Stimulated activated CD4-positive, alpha-beta T cell treated with anti-CD3 and anti-CD28 coated beads, Interleukin-2, amount 100 ng/mL, for 48 hours (primary cell): ENCODE results near the gene STARD8.
"Not testable (repeated sequence)": the region's sequence is repeated elsewhere in the genome, so short reads cannot be mapped to it uniquely, and the experiment has no call there.

Source experiments
- DNase-seq, 2 donors: peaks; one replicate each; pipeline ENCODE4 v3.0.0-alpha.2; 2020

Gene STARD8

DNA sequence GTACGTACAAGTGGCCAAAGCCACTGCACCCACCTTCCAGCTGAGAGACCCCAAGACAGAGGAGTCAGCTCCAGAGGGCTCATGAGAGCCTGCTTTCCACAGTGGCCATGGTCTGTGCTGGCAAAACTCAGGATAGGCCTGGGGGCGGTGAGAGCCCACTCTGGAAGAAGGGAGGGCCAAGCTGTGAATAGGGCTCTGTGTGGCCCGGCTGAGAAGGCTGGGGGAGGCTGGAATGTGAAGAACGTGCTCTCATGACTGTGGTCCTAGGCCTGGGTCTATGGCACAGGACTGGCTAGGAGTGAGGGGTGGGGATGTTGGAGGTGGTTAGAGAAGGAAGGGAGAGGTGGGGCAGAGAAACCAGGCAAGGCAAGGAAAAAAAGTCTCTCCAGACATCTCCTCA, 13.3 kb downstream of the STARD8 start:
- no peak for DNase-seq

- DNase-seq: no peak
Measured at GRCh38 chrX:68665502-68665901, 18.0 kb downstream of the STARD8 start.

GRCh38 chrX:68666580-68666979, 19.1 kb downstream of the STARD8 start:
- no peak for DNase-seq

GRCh38 chrX:68669094-68669860, 21.8 kb downstream of the STARD8 start:
- DNase-seq: no peak

- DNase-seq: no peak
Measured at GRCh38 chrX:68669871-68670270, 22.4 kb downstream of the STARD8 start.

- DNase-seq: no peak
Measured at GRCh38 chrX:68671221-68671620, 23.8 kb downstream of the STARD8 start.

DNA sequence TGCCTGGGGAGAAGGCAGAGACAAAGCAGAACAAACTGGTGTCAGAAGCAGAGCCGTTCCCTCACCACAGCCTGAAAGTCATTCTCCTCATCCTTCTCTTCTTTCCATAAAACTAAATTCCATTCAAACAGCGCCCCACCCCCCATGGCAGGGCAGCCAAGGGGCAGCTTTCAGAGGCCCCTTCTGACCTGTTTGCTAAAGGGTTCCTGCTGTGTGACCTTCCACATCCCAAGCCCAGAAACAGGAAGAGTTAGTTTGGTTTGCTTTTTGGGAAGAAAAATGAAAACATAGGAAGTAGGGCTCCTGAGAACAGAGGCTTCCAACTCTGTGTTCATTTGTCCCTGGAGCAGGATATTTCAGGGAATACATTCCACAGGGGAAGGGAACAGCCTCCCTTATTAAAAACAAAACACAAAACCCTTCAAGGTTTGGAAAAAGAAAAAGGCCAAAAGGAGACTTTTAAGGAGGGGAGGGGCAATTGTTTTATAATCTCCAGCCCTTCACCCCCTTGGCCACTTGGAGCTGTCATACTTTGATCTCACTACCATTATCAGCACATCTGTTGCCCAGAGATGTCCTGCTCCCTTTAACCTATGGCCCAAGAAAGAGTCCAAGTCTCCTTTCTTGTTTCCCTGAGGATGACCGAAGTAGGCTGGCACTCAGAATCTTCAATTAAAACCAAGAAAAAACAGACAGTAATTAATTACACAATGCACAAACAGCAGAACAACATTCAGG, 25.3 kb downstream of the STARD8 start:
- no peak for DNase-seq

DNA sequence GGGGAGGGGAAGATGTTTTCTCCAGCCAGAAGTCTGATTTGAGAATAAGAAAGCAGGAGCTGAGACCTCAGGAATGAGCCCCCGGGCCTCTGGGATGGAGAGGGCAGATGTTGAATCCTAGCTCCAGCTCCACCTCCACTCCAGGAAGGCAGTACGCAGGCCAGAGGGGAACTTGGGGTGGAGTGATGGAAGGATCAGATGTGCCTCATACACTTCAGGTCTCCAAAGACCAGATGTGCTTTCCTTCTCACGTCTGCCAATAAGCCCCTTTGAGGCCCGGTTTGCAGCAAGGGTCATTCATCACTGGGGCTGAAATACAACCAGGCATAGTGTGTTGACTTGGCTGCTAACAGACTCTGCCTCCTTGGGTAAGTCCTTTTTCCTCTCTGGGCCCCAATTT, 28.1 kb downstream of the STARD8 start:
- DNase-seq: no peak

- no peak for DNase-seq
Measured at GRCh38 chrX:68676335-68676734, 28.9 kb downstream of the STARD8 start.

GRCh38 chrX:68677998-68678397, 30.5 kb downstream of the STARD8 start:
- DNase-seq: no peak

DNA sequence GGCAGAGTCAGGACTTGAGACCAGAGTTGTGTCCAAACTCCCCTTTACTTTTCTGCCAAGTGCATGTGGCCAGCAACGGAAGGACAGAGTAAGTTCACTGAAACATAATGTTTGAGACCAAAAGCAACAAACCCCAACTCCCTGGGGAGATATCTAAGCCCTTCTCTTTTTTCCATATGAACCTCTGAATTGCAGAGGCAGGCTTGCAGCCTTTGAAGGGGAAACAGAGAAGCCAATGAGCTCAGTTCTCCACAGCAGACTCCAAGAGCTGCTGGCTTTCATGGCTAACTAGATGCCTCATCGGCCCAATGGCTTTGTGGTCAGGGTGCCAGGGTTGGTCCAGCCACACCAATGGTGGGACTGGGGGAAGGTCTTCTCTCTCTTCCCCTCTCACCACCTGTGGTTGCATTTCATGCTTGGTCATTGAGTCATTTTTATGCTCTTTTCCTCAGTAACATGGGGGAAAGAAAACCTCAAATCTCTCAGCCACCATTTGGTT, 34.0 kb downstream of the STARD8 start:
- no peak for DNase-seq

GRCh38 chrX:68682790-68683189, 35.3 kb downstream of the STARD8 start:
- no peak for DNase-seq

GRCh38 chrX:68683580-68683979, 36.1 kb downstream of the STARD8 start:
- no peak for DNase-seq

DNA sequence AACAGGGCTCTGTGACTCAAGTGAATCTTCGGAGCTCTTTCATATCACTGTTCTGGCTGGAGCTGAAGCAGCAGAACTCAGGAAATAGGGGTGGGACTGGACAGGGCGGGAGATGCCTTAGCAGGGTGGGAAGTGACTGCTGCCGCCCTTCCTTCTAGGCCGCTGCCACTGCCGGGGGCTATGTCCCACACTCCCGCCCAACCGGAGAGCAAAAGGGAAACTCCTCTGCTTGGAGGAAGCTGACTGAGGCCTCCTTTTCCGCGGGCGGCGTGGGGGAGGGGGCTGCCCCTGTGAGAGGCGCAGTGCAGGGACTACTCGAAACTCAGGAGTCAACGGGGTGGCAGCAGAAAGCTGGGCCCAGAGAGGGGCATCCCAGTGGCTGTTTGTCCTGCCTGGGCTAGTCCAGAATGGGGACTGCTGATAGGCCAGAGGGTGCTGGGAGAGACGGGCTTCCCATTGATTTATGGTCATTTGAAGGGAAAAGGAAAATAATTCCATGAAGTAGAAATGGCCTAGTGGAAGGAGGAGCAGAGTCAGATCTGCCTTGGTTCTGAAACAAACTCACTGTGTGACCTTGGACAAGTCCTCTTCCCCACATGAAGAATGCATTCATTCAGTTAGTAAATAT, 36.9 kb downstream of the STARD8 start:
- DNase-seq: no peak

- no peak for DNase-seq
Measured at GRCh38 chrX:68684919-68685304, 37.4 kb downstream of the STARD8 start.

- no peak for DNase-seq
Measured at GRCh38 chrX:68685685-68686084, 38.2 kb downstream of the STARD8 start.

DNA sequence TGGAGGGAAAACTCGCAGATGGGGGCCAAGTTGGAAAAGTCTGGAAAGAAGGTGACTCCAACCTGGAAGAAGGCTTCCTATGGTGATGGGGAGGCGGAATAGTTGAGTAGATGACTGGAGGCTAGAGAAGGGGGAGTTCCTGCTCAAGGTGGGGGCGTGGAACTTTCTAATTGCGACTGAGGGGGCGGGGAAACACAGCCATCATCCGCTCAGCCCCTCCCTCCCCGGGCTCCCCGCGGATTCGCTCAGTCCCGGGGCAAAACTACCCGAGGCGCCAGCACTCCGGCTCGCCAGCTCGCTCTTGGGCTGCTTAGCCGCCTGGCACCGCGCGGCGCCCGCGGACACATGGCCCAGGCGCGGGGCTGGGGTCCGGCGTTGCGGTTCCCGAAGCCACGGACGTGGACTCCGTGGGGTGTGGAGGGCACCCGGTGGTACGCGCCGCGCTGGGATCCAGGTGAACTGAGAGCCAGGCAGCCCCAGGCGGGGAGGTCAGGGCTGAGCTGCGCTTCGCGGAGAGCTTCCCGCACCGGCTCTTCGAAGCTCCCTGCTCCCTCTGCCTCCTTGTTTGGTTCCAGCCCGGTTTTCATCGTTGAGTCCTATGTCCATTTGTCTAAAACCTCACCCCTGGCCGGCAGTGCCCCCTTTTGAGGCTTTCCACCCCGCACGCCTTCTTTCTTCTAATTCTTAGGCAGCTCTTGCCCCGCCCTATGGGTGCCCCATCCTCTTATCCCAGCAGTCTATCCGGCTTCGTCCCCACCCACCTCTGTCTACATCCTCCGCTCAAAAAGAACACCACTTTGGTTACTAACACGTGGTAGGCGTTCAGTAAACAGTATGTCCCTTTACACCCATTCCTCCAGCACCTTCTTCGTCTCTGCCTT, 38.9 kb downstream of the STARD8 start:
- DNase-seq: no peak

DNA sequence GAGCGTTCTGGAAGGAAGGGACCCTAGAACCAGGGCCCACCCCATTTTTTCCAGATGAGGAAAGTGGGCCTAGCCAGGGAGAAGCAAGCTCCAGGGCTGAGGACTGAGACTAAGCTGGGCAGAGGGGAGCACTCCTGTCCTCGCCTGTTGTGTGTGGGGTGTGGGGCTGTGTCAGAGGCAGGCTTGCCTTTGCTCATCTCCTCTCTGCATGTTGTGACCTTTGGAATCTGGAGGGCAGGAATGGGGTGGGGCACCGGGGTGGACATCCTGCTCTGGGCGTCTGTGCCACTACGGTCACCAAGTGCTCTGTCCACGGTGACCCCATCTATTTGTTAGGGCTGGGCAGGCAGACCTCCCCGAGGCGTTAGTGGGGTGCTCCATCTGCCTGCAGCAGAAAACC, 41.5 kb downstream of the STARD8 start:
- DNase-seq: not testable (repeated sequence)

GRCh38 chrX:68690936-68691501, 43.6 kb downstream of the STARD8 start:
- DNase-seq: no peak

DNA sequence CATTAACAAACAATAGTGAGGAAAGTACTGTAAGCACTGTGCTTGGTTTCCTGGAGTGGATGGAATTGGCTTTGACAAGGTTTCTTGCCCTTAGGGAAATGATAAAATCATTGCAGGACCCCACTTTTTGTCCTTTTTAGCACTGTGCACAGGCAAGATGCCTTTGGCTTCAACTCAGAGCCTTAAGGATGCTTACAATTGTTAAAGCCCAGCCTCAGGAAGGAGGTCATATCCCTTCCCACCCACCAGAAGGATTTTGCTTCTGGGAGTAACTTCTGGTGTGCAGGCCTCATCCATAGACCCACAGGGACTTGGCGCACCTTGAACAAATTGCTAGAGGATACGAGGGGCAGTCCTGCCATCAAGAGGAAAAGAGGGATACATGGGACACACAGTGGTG, 44.5 kb downstream of the STARD8 start:
- no peak for DNase-seq

DNA sequence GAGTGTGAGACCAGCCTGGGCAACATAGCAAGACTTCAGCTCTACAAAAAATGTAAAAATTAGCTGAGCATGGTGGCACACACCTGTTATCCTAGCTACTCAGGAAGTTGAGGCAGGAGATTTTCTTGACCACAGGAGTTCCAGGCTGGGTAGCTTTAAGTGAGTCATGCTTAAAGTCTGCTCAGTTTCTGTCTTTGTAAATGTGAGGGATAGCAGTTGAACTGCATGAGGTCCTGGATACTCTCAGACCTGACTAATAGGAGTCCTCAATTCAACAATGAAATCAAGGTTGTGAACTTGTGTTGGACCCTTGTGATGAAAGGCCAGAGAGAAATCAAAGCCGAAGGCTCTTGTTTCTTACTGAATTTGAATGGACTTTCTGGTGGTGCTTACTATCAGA, 45.2 kb downstream of the STARD8 start:
- no peak for DNase-seq
